HG03565 (cell line): ENCODE data around the gene GAS7.

Experiments
- ATAC-seq: cut with Tn5 transposase; IDR thresholded peaks from one replicate; pipeline ENCODE4 v1.9.1; 2021; ENCODE audit warnings: mild to moderate bottlenecking, moderate library complexity; ENCODE audit not compliant: unreplicated experiment

The GAS7 gene

GRCh38 chr17:10141436-10141835 lies 57.0 kb downstream of the GAS7 start:
- ATAC-seq = no peak

- no peak for ATAC-seq
Measured at GRCh38 chr17:10139577-10139976, 58.8 kb downstream of the GAS7 start.

- ATAC-seq = no peak
Measured at GRCh38 chr17:10136258-10136981, 62.0 kb downstream of the GAS7 start.

GRCh38 chr17:10135539-10136257 lies 62.7 kb downstream of the GAS7 start:
- no peak for ATAC-seq

- ATAC-seq = no peak
Measured at GRCh38 chr17:10130677-10131076, 67.7 kb downstream of the GAS7 start.

GRCh38 chr17:10130263-10130662 lies 68.1 kb downstream of the GAS7 start:
- ATAC-seq = no peak

GRCh38 chr17:10127819-10128425 lies 70.5 kb downstream of the GAS7 start:
- no peak for ATAC-seq

GRCh38 chr17:10126616-10127501 lies 71.5 kb downstream of the GAS7 start:
- no peak for ATAC-seq

- no peak for ATAC-seq
Measured at GRCh38 chr17:10126276-10126615, 72.2 kb downstream of the GAS7 start.

GRCh38 chr17:10125531-10126275 lies 72.7 kb downstream of the GAS7 start:
- no peak for ATAC-seq

GRCh38 chr17:10123093-10123492 lies 75.3 kb downstream of the GAS7 start:
- ATAC-seq = no peak

- ATAC-seq = no peak
Measured at GRCh38 chr17:10121971-10122707, 76.3 kb downstream of the GAS7 start.

- ATAC-seq = no peak
Measured at GRCh38 chr17:10120749-10121148, 77.7 kb downstream of the GAS7 start.

GRCh38 chr17:10120109-10120485 lies 78.3 kb downstream of the GAS7 start:
- ATAC-seq = no peak

GRCh38 chr17:10119203-10120108 lies 79.0 kb downstream of the GAS7 start:
- ATAC-seq = no peak

- ATAC-seq = no peak
Measured at GRCh38 chr17:10118788-10119130, 79.6 kb downstream of the GAS7 start.

GRCh38 chr17:10117581-10118001 lies 80.8 kb downstream of the GAS7 start:
- ATAC-seq = no peak

- ATAC-seq = no peak
Measured at GRCh38 chr17:10116753-10117420, 81.5 kb downstream of the GAS7 start.
